Sigmoid colon (tissue), 7 donors: ENCODE measurements around the gene AKR1B1. TPM values are rescaled to one million over a fixed set of nuclear protein-coding genes. Genes with fewer than 3 reads are reported as not detected.

Source experiments
- DNase-seq: peaks from one replicate; pipeline ENCODE4 v3.0.0-alpha.2; 2019
- H3K27ac ChIP-seq, 4 donors: fragments of 200-600 bp; sonication (generic); one replicate each; pipeline ENCODE4 v1.5.1; 2016 to 2019; ENCODE audit warnings: mild to moderate bottlenecking in 1 of 4
- H3K27me3 ChIP-seq, 3 donors: fragments of 200-600 bp; sonication (generic); one replicate each; pipeline ENCODE4 v1.5.1; 2019; ENCODE audit warnings: mild to moderate bottlenecking in 1 of 3
- H3K36me3 ChIP-seq, 4 donors: fragments of 200-600 bp; sonication (generic); one replicate each; pipeline ENCODE4 v1.5.1; 2016 to 2019
- H3K4me1 ChIP-seq, 4 donors: fragments of 200-600 bp; sonication (generic); one replicate each; pipeline ENCODE4 v1.5.1; 2017 to 2019
- H3K4me3 ChIP-seq, 4 donors: fragments of 200-600 bp; sonication (generic); one replicate each; pipeline ENCODE4 v1.5.1; 2017 to 2019; ENCODE audit warnings: mild to moderate bottlenecking in 2 of 4, moderate library complexity in 1 of 4
- H3K9me3 ChIP-seq, 4 donors: fragments of 200-600 bp in 3 of 4; sonication (generic) in 3 of 4; one replicate each; pipeline versions ENCODE4 v1.5.1 to v1.6.1; 2013 to 2019
- EP300 ChIP-seq, 4 donors: sonication (generic); formaldehyde crosslinking; IDR thresholded peaks; one replicate each; pipeline ENCODE4 v1.6.1; 2017; ENCODE audit warnings: antibody characterized with exemption in 4 of 4
- POLR2A ChIP-seq, 2 donors: fragments of 450-650 bp; IDR thresholded peaks; one replicate each; pipeline ENCODE4 v1.6.1; 2016; ENCODE audit warnings: antibody characterized with exemption in 2 of 2, mild to moderate bottlenecking in 2 of 2, moderate library complexity in 2 of 2
- POLR2AphosphoS5 ChIP-seq, 4 donors: sonication (generic); formaldehyde crosslinking; IDR thresholded peaks; one replicate each; pipeline ENCODE4 v1.6.1; 2017; ENCODE audit warnings: antibody characterized with exemption in 4 of 4
- WGBS, 2 donors: extraction: QIAGEN DNeasy Blood & Tissue Kit; methylation state at CpG; one replicate each; pipeline ENCODE4 v1.1.7; 2013; 5-methylcytosine and 5-hydroxymethylcytosine counted together
- intact Hi-C: fragments of 100-400 bp; cut with DNase I; formaldehyde crosslinking; loops from one replicate; pipeline ENCODE4 v1.15.1; 2023
- polyA plus RNA-seq, 3 donors: library from polyadenylated mRNA; stranded (reverse); fragments of 200-250 nt; gene quantifications; one replicate each; pipeline ENCODE4 v1.2.3, GENCODE V29; 2013
- total RNA-seq, 4 donors: library from RNA; depleted of rRNA; stranded (reverse); fragments of >200 nt; gene quantifications; one replicate each; pipeline ENCODE4 v1.1.0, GENCODE V29; 2016
- TF ChIP-seq, protein P1 (sequence below), 4 experiments: fragments of 450-650 bp in 3 of 4; fragments of 200-600 bp in 1 of 4; IDR thresholded peaks; one replicate each; pipeline ENCODE4 v1.5.1; 2016 to 2019; ENCODE audit warnings: antibody characterized with exemption in 4 of 4, mild to moderate bottlenecking in 3 of 4, moderate library complexity in 2 of 4
- donor health status: healthy with polysubstance abuse.
- donor health status: Bipolar disorder and iron deficiency.
- donor health status: healthy.

AKR1B1 gene
- total RNA-seq: 10 to 100 TPM; 35.8 to 59.2 (median 50.0) TPM
- 10 to 100 TPM; 40.3 to 50.5 (median 44.4) TPM for polyA plus RNA-seq

DNA sequence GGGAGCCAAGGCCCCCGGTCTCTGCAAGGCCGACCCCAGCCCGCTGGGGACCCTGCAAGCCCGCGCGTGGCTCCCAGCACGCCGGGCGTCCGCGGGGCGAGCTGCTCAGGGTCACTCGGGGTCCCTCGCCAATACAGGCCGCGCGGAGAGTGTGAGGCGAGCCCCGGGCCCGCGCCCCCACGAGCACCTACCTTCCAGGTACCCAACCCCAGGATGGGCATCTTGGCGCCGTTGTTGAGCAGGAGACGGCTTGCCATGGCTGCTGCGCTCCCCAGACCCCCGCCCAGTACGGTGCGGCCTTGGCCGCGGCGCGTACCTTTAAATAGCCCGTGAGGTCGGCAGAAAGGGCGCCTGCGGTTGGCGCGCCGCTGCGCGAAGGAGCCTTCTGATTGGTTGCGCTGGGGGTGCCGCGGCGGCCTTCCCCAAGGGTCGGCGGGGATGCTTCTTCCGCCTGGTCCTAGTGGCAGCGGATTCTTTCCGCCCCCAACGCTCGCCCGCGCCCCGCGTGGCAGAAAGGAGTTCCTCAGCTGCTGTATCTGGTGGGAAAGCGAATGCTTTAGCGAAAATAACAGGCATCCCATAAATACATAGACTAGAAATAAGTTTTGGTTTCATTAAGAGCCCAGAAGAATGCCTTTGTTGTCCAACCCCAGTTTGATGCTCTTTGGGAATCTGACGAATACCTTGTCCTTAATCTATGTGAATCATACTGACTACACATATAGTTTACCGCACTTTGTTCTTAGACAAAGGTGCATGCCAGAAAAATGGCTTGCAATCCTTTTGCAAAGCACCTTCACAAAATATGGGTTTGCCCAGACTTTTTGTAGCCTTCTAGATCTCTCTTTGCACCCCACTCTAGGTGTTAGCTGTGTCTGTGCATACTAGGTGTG is at the start of gene AKR1B1:
Gene AKR1B1, minus strand, starts transcription at position 295 of the 893 bp plus-strand sequence. Its CDS starts 38 bp downstream, at position 257.
- 2% methylated on average over 61 of the region's 61 CpGs for WGBS, 2 donors
- Histone ChIP-seq H3K27ac (peak within 1 kb of the TSS; percentile 93 to 97 (median 94)), H3K4me1 (peaks cover 0 to 24% (median 19%) of the 10 kb centered on the region in 4 donors), H3K27me3 (no peaks in the 10 kb centered on the region), H3K36me3 (peaks cover 0 to 6% (median 0%) of the 10 kb centered on the region in 4 donors), H3K9me3 (no peaks in the 10 kb centered on the region), H3K4me3 (peak within 1 kb of the TSS; percentile 85 to 98 (median 96))
- intact Hi-C loops: no loop called here
- TF ChIP-seq, protein P1, sequence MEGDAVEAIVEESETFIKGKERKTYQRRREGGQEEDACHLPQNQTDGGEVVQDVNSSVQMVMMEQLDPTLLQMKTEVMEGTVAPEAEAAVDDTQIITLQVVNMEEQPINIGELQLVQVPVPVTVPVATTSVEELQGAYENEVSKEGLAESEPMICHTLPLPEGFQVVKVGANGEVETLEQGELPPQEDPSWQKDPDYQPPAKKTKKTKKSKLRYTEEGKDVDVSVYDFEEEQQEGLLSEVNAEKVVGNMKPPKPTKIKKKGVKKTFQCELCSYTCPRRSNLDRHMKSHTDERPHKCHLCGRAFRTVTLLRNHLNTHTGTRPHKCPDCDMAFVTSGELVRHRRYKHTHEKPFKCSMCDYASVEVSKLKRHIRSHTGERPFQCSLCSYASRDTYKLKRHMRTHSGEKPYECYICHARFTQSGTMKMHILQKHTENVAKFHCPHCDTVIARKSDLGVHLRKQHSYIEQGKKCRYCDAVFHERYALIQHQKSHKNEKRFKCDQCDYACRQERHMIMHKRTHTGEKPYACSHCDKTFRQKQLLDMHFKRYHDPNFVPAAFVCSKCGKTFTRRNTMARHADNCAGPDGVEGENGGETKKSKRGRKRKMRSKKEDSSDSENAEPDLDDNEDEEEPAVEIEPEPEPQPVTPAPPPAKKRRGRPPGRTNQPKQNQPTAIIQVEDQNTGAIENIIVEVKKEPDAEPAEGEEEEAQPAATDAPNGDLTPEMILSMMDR (IDR thresholded peaks at IDR 0.05): peak; percentile 15 to 68 (median 42)
- TF ChIP-seq POLR2AphosphoS5 (IDR thresholded peaks at IDR 0.05) (peak; percentile 80 to 96 (median 83)), POLR2A (IDR thresholded peaks at IDR 0.05) (peak; percentile 41 to 55), EP300 (IDR thresholded peaks at IDR 0.05) (no peak)
- peak; percentile 96 for DNase-seq

DNA sequence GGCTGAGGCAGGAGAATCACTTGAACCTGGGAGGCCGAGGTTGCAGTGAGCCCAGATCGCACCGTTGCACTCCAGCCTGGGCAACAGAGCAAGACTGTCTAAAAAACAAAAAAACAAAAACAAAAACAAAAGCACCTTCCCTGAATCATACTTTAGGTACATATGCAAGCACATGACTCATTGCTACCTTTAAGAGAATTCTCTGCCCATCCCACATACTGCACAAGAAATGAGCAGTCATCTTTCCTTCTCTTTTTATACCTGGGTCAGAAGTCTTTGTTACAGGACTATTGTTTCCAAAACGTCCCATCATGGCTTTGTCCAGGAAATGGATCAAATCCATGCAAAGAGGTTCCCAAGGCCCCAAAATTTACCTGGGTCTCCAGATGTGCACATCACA is 47.0 kb upstream of the AKR1B1 start:
- TF ChIP-seq EP300 (IDR thresholded peaks at IDR 0.05): no peak
- no peak for TF ChIP-seq POLR2A (IDR thresholded peaks at IDR 0.05)
- TF ChIP-seq, protein P1 (IDR thresholded peaks at IDR 0.05): no peak
- no peak for TF ChIP-seq POLR2AphosphoS5 (IDR thresholded peaks at IDR 0.05)
- Histone ChIP-seq H3K4me1 (no peaks in the 10 kb centered on the region), H3K27ac (no peak overlapping the region), H3K9me3 (no peaks in the 10 kb centered on the region), H3K4me3 (no peak overlapping the region), H3K36me3 (no peaks in the 10 kb centered on the region), H3K27me3 (no peaks in the 10 kb centered on the region)
- DNase-seq: no peak
- intact Hi-C loops: no loop called here
- 69 to 86% methylated on average over 4 of the region's 4 CpGs for WGBS, 2 donors

DNA sequence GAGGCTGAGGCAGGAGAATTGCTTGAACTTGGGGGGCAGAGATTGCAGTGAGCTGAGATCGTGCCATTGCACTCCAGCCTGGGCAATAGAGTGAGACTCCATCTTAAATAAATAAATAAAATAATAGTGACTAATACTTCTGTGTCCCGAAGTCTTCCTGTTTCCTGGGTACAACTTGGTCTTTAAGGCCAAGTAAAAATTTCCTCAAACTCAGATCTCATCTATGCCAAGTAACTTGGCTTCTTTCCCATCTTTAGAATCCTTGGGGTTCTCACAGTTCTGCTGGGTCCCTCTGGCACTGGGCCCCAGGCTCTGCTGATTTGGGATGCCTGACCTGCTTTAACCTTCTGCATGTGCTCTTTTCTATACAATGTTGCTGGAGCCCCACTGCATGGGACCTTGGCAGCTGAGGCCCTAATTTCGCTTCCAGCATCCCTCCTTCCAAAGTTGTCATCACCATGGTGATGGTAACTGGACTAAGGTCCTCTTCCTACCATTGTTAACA is 45.8 kb upstream of the AKR1B1 start:
- Histone ChIP-seq H3K27ac (no peak overlapping the region), H3K4me1 (no peaks in the 10 kb centered on the region), H3K9me3 (no peaks in the 10 kb centered on the region), H3K36me3 (no peaks in the 10 kb centered on the region), H3K4me3 (no peak overlapping the region), H3K27me3 (no peaks in the 10 kb centered on the region)
- TF ChIP-seq EP300 (IDR thresholded peaks at IDR 0.05): no peak
- TF ChIP-seq, protein P1 (IDR thresholded peaks at IDR 0.05): no peak
- no peak for TF ChIP-seq POLR2AphosphoS5 (IDR thresholded peaks at IDR 0.05)
- TF ChIP-seq POLR2A (IDR thresholded peaks at IDR 0.05): no peak
- DNase-seq: no peak
- 79 to 82% methylated on average over 3 of the region's 3 CpGs for WGBS, 2 donors
- intact Hi-C loops: no loop called here

DNA sequence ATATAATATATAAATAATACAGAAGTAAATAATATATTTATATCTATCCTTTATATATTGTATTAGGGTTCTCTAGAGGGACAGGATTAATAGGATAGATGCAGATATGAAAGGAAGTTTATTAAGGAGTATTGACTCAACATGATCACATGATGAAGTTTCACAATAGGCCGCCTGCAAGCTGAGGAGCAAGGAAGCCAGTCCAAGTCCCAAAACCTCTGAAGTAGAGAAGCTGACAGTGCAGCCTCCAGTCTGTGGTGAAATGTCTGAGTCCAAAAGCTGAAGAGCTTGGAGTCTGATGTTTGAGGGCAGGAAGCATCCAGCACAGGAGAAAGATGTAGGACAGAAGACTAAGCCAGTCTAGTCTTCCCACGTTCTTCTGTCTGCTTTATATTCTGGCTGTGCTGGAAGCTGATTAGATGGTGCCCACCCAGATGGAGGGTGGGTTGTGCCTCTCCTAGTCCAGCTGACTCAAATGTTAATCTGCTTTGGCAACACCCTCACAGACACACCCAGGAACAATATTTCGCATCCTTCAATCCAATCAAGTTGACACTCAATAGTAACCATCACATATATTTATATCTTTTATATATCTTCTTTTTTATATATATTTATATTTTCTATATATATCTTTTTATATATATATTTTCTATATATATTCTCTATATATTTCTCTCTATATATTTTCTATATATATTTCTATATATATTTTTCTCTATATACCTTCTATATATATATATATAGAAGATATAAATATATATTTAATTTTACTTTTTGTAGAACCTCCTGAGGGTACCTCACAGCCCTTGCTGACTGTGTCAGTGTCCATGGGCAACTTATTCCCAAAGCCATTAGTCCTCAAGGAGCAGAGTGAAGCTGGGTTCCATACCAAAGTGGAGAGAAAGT is 43.8 kb upstream of the AKR1B1 start:
- Histone ChIP-seq H3K4me1 (no peaks in the 10 kb centered on the region), H3K9me3 (no peaks in the 10 kb centered on the region), H3K27ac (peak overlapping the region in 1 of 4 donors; percentile 43), H3K27me3 (no peaks in the 10 kb centered on the region), H3K4me3 (no peak overlapping the region), H3K36me3 (no peaks in the 10 kb centered on the region)
- TF ChIP-seq, protein P1 (IDR thresholded peaks at IDR 0.05): no peak
- peak in 1 of 4 donors; percentile 37 for TF ChIP-seq POLR2AphosphoS5 (IDR thresholded peaks at IDR 0.05)
- DNase-seq: peak; percentile 85
- WGBS, 2 donors: 64 to 73% methylated on average over 3 of the region's 3 CpGs
- intact Hi-C loops: no loop called here
